ENCODE data around the gene ANKS3.
A peak's percentile ranks its signal among the peaks of the same experiment; 100 is the strongest.

ANKS3 gene

GRCh38 chr16:4679156-4679849 is 54.8 kb downstream of the ANKS3 start:
- no peaks in the 10 kb centered on the region for H3K9me3 Mint-ChIP-seq

GRCh38 chr16:4678596-4678995 is 55.5 kb downstream of the ANKS3 start:
- peaks cover 18 to 28% of the 10 kb centered on the region in 2 donors for H3K4me1 Mint-ChIP-seq (ENCODE audit: low read depth in 2 of 2)
- no peaks in the 10 kb centered on the region for H3K9me3 Mint-ChIP-seq

More at GRCh38 chr16:4679156-4679849, 54.8 kb downstream of the ANKS3 start:
- H3K27ac Mint-ChIP-seq = peak overlapping the region in 1 of 2 donors; percentile 65
- H3K4me3 Mint-ChIP-seq = no peak overlapping the region
- no peaks in the 10 kb centered on the region for H3K27me3 Mint-ChIP-seq
- peaks cover 22% of the 10 kb centered on the region for H3K36me3 Mint-ChIP-seq (ENCODE audit: insufficient read depth)
- DNase-seq (no peak), ATAC-seq (replicated peaks) (no peak)
- peaks cover 18 to 28% of the 10 kb centered on the region in 2 donors for H3K4me1 Mint-ChIP-seq (ENCODE audit: low read depth in 2 of 2)

GRCh38 chr16:4677994-4678393 is 56.1 kb downstream of the ANKS3 start:
- no peaks in the 10 kb centered on the region for H3K27me3 Mint-ChIP-seq
- peak overlapping the region; percentile 3 to 99 for H3K27ac Mint-ChIP-seq
- ATAC-seq (replicated peaks) = no peak
- H3K4me3 Mint-ChIP-seq = no peak overlapping the region
- peaks cover 21% of the 10 kb centered on the region for H3K36me3 Mint-ChIP-seq (ENCODE audit: insufficient read depth)
- peaks cover 18 to 28% of the 10 kb centered on the region in 2 donors for H3K4me1 Mint-ChIP-seq (ENCODE audit: low read depth in 2 of 2)
- no peak for DNase-seq
- H3K9me3 Mint-ChIP-seq = no peaks in the 10 kb centered on the region

More at GRCh38 chr16:4678596-4678995, 55.5 kb downstream of the ANKS3 start:
- ATAC-seq (replicated peaks) (no peak), DNase-seq (no peak)
- Mint-ChIP-seq H3K27ac (peak overlapping the region; percentile 3 to 99), H3K4me3 (no peak overlapping the region), H3K27me3 (no peaks in the 10 kb centered on the region), H3K36me3 (ENCODE audit: insufficient read depth) (peaks cover 21% of the 10 kb centered on the region)

GRCh38 chr16:4677390-4677789 is 56.7 kb downstream of the ANKS3 start:
- peaks cover 18 to 28% of the 10 kb centered on the region in 2 donors for H3K4me1 Mint-ChIP-seq (ENCODE audit: low read depth in 2 of 2)
- H3K9me3 Mint-ChIP-seq = no peaks in the 10 kb centered on the region
- DNase-seq = no peak
- H3K27ac Mint-ChIP-seq = peak overlapping the region; percentile 89 to 99
- no peaks in the 10 kb centered on the region for H3K27me3 Mint-ChIP-seq
- no peak for ATAC-seq (replicated peaks)
- peaks cover 21% of the 10 kb centered on the region for H3K36me3 Mint-ChIP-seq (ENCODE audit: insufficient read depth)
- peak overlapping the region in 1 of 2 donors; percentile 75 for H3K4me3 Mint-ChIP-seq

- DNase-seq (no peak), ATAC-seq (replicated peaks) (peak; percentile 9)
- Mint-ChIP-seq H3K27me3 (no peaks in the 10 kb centered on the region), H3K9me3 (no peaks in the 10 kb centered on the region), H3K27ac (peak overlapping the region; percentile 89 to 99), H3K36me3 (ENCODE audit: insufficient read depth) (peaks cover 21% of the 10 kb centered on the region), H3K4me3 (peak overlapping the region; percentile 59 to 75), H3K4me1 (ENCODE audit: low read depth in 2 of 2) (peaks cover 18 to 28% of the 10 kb centered on the region in 2 donors)
Measured at GRCh38 chr16:4676831-4677230, 57.2 kb downstream of the ANKS3 start.

- DNase-seq = peak; percentile 54 to 62 (median 58)
- H3K27ac Mint-ChIP-seq = peak overlapping the region; percentile 89 to 99
- peak overlapping the region; percentile 59 to 75 for H3K4me3 Mint-ChIP-seq
- ATAC-seq (replicated peaks) = peak; percentile 94
- peaks cover 18 to 28% of the 10 kb centered on the region in 2 donors for H3K4me1 Mint-ChIP-seq (ENCODE audit: low read depth in 2 of 2)
- no peaks in the 10 kb centered on the region for H3K27me3 Mint-ChIP-seq
- no peaks in the 10 kb centered on the region for H3K9me3 Mint-ChIP-seq
- peaks cover 15% of the 10 kb centered on the region for H3K36me3 Mint-ChIP-seq (ENCODE audit: insufficient read depth)
Measured at GRCh38 chr16:4675864-4676786, 57.9 kb downstream of the ANKS3 start.

- DNase-seq (no peak), ATAC-seq (replicated peaks) (no peak)
- H3K9me3 Mint-ChIP-seq = no peaks in the 10 kb centered on the region
- H3K4me3 Mint-ChIP-seq = peak overlapping the region; percentile 57 to 59
- peaks cover 18 to 28% of the 10 kb centered on the region in 2 donors for H3K4me1 Mint-ChIP-seq (ENCODE audit: low read depth in 2 of 2)
- no peaks in the 10 kb centered on the region for H3K27me3 Mint-ChIP-seq
- peaks cover 18% of the 10 kb centered on the region for H3K36me3 Mint-ChIP-seq (ENCODE audit: insufficient read depth)
- H3K27ac Mint-ChIP-seq = peak overlapping the region; percentile 89 to 99
Measured at GRCh38 chr16:4674926-4675530, 59.0 kb downstream of the ANKS3 start.

GRCh38 chr16:4673387-4674046 is 60.6 kb downstream of the ANKS3 start:
- Mint-ChIP-seq H3K4me1 (ENCODE audit: low read depth in 2 of 2) (peaks cover 18 to 28% of the 10 kb centered on the region in 2 donors), H3K9me3 (no peaks in the 10 kb centered on the region), H3K27me3 (no peaks in the 10 kb centered on the region), H3K27ac (no peak overlapping the region), H3K4me3 (no peak overlapping the region), H3K36me3 (ENCODE audit: insufficient read depth) (peaks cover 18% of the 10 kb centered on the region)
- DNase-seq (no peak), ATAC-seq (replicated peaks) (no peak)

GRCh38 chr16:4668313-4668960 is 65.6 kb downstream of the ANKS3 start:
- Mint-ChIP-seq H3K27me3 (no peaks in the 10 kb centered on the region), H3K4me1 (ENCODE audit: low read depth in 2 of 2) (peaks cover 7 to 16% of the 10 kb centered on the region in 2 donors), H3K4me3 (no peak overlapping the region), H3K36me3 (ENCODE audit: insufficient read depth) (peaks cover 13% of the 10 kb centered on the region), H3K27ac (no peak overlapping the region), H3K9me3 (no peaks in the 10 kb centered on the region)
- no peak for ATAC-seq (replicated peaks)
- no peak for DNase-seq

GRCh38 chr16:4667203-4667963 is 66.7 kb downstream of the ANKS3 start:
- Mint-ChIP-seq H3K4me3 (no peak overlapping the region), H3K27me3 (no peaks in the 10 kb centered on the region), H3K36me3 (ENCODE audit: insufficient read depth) (peaks cover 18% of the 10 kb centered on the region), H3K4me1 (ENCODE audit: low read depth in 2 of 2) (peaks cover 9 to 18% of the 10 kb centered on the region in 2 donors), H3K27ac (no peak overlapping the region), H3K9me3 (no peaks in the 10 kb centered on the region)
- DNase-seq (no peak), ATAC-seq (replicated peaks) (no peak)

- H3K4me1 Mint-ChIP-seq (ENCODE audit: low read depth in 2 of 2) = peaks cover 9 to 18% of the 10 kb centered on the region in 2 donors
Measured at GRCh38 chr16:4666537-4667202, 67.4 kb downstream of the ANKS3 start.

More at GRCh38 chr16:4666537-4667202, 67.4 kb downstream of the ANKS3 start:
- ATAC-seq (replicated peaks) = no peak
- H3K4me3 Mint-ChIP-seq = no peak overlapping the region
- no peak overlapping the region for H3K27ac Mint-ChIP-seq
- DNase-seq = no peak
- H3K36me3 Mint-ChIP-seq (ENCODE audit: insufficient read depth) = peaks cover 21% of the 10 kb centered on the region
- H3K27me3 Mint-ChIP-seq = no peaks in the 10 kb centered on the region
- no peaks in the 10 kb centered on the region for H3K9me3 Mint-ChIP-seq
